HG02938 (cell line): ENCODE results near the gene ETF1.
"Not testable (repeated sequence)": the region's sequence is repeated elsewhere in the genome, so short reads cannot be mapped to it uniquely, and the experiment has no call there.

Experiments used
- ATAC-seq: cut with Tn5 transposase; IDR thresholded peaks from one replicate; pipeline ENCODE4 v1.9.1; 2021; ENCODE audit warnings: mild to moderate bottlenecking, moderate library complexity; ENCODE audit not compliant: unreplicated experiment

The ETF1 gene

DNA sequence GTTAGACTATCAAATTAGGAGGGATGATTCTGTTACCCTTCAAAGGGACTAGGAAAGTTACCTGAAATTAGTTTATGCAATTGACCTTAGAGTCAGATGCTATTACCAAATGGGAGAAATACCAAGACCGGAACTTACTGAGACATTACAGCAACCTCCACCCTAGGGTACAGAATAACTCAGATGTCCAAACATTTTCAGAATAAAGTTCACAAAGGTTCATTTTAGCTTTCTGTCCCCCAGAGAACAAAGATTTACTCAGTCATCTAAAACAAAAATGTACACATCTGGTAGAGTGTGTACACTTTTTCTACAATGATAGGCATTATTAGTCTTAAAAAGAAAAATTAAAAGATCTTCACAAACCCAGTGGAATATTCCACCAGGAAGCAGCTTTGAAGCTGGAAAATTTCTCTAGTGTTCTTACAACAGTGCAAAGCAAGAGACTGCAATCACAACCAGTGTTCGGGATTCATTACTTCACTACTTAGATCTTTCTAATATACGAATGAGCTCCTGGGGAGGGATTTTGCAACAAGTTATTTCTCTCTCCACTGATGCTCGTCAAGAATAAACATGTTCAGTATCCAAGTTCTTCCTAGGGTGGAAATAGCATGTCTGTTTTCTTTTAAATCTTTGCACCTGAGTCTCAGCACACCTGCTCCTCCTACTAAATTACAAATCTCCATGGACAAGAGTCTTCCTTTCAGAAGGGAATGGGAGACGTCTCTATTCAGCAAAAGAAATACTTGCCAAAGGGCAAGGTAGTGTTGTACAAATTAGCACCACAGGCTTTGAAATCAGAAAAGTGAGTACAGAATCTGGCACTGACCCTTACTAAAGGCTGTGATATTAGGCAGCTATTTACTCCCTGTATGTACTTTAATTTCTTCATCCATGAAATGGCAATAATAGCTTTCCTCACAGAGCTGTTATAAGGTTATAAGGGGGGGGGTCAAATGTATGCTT is 8.8 kb downstream of the ETF1 start:
- ATAC-seq = no peak

GRCh38 chr5:138529812-138530211 is 13.2 kb downstream of the ETF1 start:
- no peak for ATAC-seq

- no peak for ATAC-seq
Observed at GRCh38 chr5:138528744-138529469, 14.1 kb downstream of the ETF1 start.

GRCh38 chr5:138528208-138528607 is 14.8 kb downstream of the ETF1 start:
- no peak for ATAC-seq

DNA sequence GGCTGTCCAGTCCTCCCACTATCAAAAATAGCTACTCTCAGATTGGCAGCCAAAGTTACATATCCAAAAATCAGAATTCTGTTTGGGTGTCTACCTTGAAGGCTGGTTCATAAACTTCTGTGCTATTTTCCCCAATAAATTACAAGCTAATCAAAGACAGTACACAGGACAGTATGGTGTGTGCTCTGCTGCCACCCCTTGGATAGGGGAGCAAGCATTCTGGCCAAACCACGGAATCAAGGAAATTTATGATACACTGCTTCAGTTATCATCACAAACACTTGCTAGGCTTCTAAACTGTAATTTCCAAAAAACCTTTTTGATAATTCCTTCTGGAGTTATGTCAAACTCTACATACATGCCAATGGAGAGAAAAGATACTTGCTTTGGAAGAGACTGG is 15.9 kb downstream of the ETF1 start:
- no peak for ATAC-seq

- no peak for ATAC-seq
Observed at GRCh38 chr5:138523406-138523805, 19.6 kb downstream of the ETF1 start.

GRCh38 chr5:138520971-138521370 is 22.1 kb downstream of the ETF1 start:
- ATAC-seq = no peak

DNA sequence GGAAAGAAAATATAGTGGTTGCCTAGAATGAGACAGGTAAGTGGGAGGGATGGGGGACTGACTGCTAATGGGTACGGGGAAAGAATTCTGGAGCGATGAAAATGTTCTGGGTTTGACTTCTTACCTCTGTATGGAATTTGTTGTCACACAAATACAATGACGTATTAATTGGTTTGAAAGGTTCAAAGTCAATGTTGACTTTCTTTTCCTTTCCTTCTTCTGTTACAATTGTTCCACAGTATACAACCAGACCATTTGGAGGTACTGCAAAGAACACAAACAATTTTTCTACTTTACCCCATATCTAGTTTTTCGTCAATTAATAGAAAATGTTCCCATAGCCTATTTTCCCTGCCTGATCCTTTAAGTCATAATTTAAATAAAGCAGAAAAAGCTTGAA is 25.6 kb downstream of the ETF1 start:
- ATAC-seq = no peak

- no peak for ATAC-seq
Observed at GRCh38 chr5:138515556-138516245, 27.3 kb downstream of the ETF1 start.

GRCh38 chr5:138514021-138514420 is 29.0 kb downstream of the ETF1 start:
- no peak for ATAC-seq

DNA sequence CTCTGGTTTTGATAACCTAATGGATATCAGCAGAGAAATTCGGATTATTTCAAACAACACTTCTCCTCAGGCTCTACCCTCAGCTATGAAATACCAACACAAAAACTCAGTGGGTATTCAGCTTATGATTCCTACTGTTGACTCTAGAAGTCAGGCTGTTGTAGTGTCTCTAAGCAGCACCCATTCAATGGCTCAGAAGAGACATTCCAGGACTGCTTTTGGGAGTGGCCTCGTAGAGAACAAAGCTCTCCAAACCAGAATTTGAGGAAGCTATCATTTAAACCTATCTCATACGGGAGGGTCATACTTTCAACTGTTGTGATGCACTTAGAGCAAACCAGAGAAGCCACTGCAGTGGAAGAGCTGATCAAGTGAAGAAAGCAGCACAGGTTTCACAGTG is 34.1 kb downstream of the ETF1 start:
- no peak for ATAC-seq

DNA sequence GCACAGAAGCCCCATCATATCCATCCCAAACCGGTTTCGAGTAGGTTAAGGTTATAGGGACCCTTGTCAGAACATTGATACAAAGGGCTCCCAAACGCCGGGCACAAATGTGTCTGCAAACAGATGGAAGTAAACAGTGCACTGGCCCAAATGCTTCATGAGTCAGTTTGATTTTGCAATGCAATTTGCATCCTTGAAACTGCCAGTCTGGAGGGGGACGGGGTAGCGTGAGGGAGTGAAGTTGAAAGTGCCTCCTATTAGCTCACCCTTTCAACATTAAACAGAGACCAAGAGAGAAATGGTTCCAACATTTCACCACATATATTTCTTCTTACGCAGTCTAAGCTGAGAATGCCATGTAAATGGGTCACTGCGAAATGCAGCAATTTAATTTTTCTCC is 35.6 kb downstream of the ETF1 start:
- not testable (repeated sequence) for ATAC-seq

GRCh38 chr5:138506370-138507306 is 36.4 kb downstream of the ETF1 start:
- ATAC-seq = no peak

DNA sequence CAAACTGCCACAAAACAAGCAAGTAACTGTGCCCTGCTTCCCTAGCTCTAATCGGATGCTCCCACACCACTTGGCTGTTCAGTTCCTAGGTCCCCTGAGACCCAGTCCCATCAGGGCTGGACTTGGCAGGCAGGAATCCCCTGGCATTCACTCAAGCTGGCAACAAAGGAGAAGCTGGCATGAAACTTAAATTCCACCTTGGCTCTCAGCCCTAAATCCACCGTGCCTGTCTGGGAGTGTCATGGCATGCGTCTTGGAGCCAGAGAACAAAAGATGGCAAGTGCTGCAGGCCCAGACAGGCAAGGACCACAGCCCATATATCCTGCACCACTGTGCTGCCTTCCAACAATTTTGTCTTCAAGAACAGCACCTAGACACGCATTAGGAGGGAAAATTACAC is 38.2 kb downstream of the ETF1 start:
- ATAC-seq = no peak

GRCh38 chr5:138503487-138504270 is 39.4 kb downstream of the ETF1 start:
- no peak for ATAC-seq

GRCh38 chr5:138502521-138502920 is 40.5 kb downstream of the ETF1 start:
- ATAC-seq = no peak

DNA sequence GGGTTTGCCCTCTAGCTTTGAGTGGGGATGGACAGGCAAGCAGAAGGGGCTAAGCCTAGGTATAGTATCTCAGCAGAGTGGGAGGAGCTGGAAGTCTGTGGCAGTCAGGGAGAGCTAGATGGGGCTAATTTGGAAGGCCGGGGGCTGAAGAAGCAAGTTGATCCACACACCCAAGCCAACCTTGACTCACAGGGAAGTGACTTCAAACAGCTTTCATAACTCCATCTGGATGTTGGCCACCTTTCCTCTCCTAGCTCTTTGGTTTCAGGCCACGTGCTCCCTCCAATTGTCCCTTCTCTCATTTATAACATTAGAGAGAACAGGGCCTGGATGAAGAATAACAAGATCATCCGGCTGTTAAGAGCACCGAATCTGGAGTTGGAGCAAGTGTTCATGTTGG is 40.9 kb downstream of the ETF1 start:
- ATAC-seq = no peak

GRCh38 chr5:138498376-138498775 is 44.7 kb downstream of the ETF1 start:
- no peak for ATAC-seq

GRCh38 chr5:138495351-138495750 is 47.7 kb downstream of the ETF1 start:
- no peak for ATAC-seq
